GM23248 (cell line): ENCODE measurements around the gene HSD11B1L.

Experiments used
- EZH2 ChIP-seq: fragments of 200-600 bp; sonication (generic); IDR thresholded peaks from 2 replicates; pipeline ENCODE4 v1.6.1; 2018; ENCODE audit warnings: antibody characterized with exemption, mild to moderate bottlenecking; ENCODE audit not compliant: insufficient read depth, poor library complexity, severe bottlenecking
- EZH2phosphoT487 ChIP-seq: fragments of 200-600 bp; sonication (generic); IDR thresholded peaks from 2 replicates; pipeline ENCODE4 v1.6.1; 2018; ENCODE audit warnings: antibody characterized with exemption, moderate library complexity, mild to moderate bottlenecking, low read depth; ENCODE audit not compliant: insufficient read depth

GRCh38 chr19:5635427-5635826, 45.4 kb upstream of the HSD11B1L start:
- TF ChIP-seq EZH2 (no peak), EZH2phosphoT487 (no peak)
